Hippocampal formation (tissue), 2 donors: ENCODE measurements around the gene MED13L.
"Not testable (repeated sequence)": the region's sequence is repeated elsewhere in the genome, so short reads cannot be mapped to it uniquely, and the experiment has no call there.

Experiments
- DNase-seq, 2 donors: peaks; one replicate each; lab custom pipeline; 2025; lab: John Stamatoyannopoulos, UW

MED13L gene

DNA sequence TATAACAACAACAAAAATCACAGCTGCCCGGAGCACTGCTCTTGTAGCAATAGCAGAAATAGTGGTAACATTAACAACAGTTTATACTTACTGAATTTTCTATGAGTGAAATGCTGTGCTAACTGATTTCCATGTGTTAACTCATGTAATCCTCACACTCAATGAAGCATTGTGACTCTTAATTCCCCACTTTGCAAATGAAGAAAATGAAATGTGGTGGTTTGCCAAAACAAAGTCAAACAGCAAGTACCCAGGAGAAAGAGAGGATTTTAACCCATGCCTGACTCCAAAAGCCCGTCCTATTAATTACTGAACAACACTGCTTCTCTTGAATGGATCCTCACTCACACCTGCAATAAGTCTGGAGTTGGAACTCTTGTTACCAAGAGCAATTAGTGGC lies 123.5 kb downstream of the MED13L start:
- no peak for DNase-seq

DNA sequence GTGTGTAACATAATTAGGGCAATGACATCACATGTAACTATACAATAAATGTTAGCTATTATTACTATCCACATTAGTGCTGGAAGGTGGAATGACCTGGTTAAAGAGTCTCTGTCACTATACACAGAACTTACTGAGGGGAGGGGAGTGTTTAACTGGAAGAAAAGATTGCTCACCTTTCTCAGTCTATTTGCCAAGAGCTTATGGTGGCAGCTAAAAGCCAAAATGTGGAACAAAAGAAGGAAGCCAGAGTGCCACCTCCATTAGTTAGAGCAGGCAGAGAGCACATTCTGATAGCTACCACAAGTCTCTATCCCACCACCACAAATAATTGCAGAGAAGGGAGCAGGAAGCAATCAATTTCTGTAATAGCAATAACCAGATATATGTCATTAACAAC lies 124.4 kb downstream of the MED13L start:
- DNase-seq, result no peak

- no peak for DNase-seq
These were observed 125.2 kb downstream of the MED13L start for GRCh38 chr12:116152268-116152667.

GRCh38 chr12:116150452-116150851 lies 127.0 kb downstream of the MED13L start:
- no peak for DNase-seq

DNA sequence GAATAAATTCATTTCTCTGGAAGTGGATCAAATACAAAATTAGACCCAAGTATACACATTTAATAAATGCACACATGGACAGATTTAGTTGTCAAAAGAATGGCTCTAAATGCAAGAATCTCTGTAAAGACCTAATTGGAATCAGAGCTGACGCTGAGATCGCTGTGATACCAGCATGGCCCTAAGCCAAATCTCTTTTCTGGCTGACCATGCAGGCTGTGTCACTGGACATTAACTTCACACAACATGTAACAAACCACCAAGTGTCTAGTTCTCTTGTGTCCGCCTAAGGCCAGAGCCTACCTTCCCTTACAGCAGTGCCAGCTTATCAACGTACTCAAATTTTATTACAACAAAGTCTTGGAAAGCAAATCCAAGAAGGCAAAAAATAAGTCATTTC lies 127.5 kb downstream of the MED13L start:
- DNase-seq, result no peak

- DNase-seq, result no peak
These were observed 128.6 kb downstream of the MED13L start for GRCh38 chr12:116148844-116149243.

GRCh38 chr12:116146386-116146785 lies 131.1 kb downstream of the MED13L start:
- DNase-seq, result no peak

DNA sequence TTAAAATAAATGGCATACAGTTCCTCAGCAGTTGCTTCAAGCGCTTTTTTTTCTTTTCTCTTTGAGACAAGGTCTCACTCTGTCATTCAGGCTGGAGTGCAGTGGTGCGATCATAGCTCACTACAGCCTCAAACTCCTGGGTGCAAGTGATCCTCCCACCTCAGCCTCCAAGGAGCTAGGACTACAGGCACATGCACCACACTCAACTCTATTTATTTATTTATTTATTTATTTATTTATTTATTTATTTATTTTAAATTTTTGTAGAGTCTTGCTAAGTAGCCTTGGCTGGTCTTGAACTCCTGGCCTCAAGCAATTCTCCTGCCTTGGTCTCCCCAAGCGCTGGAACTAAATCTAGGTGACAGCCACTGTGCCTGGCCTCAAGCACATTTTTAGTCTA lies 132.0 kb downstream of the MED13L start:
- DNase-seq, result no peak

DNA sequence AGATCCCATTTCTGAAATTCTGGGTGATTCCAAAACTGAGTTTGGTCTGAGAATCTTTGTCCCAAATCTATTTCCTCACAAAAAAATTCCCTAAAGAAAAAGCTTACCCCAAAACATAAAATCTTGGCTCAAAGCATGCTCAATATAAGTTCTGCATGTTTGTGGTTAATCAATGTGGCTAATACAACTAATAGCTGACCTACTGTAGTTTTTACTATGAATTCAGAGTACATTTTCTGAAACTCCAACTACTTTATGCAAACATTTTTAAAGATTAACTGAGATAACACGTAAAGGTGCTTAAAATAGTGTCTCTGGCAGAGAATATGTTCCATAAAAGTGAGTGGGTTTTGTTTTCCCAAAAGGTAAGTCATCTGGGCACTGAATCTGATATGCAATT lies 133.1 kb downstream of the MED13L start:
- DNase-seq, result no peak

DNA sequence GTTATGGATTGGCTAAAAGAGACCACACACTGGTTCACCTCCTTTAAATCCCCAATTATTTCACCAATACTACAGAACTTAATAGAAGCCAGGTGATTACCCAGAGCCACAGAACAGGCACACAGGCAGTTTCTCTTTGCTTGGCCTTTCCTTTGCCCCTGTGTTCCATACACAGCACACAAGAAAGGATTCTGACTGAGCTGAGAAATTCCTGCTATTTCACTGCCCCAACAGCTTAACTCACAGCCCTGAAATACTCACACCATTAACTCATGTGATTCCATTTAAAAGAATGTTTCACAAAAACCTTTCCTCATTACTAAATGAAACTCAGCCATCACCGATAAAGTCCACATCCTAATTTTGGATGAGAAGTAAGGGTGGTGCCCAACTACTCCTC lies 133.6 kb downstream of the MED13L start:
- DNase-seq, result no peak

- no peak for DNase-seq
These were observed 134.3 kb downstream of the MED13L start for GRCh38 chr12:116142936-116143898.

DNA sequence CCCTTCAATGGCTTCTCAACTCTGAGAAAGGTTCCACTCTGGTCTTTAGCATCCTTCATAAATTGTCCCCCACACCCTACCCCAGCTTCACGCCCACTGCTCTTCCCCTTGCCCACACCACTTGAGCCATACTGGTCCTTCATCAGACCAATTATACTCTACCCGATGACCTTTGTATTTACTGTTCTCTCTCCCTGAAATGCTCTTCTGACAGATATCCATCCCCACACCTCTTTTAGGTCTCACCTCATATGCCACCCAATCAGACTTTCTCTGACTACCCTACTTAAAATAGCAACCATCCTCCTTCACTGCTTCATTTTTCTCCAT lies 135.7 kb downstream of the MED13L start:
- no peak for DNase-seq

DNA sequence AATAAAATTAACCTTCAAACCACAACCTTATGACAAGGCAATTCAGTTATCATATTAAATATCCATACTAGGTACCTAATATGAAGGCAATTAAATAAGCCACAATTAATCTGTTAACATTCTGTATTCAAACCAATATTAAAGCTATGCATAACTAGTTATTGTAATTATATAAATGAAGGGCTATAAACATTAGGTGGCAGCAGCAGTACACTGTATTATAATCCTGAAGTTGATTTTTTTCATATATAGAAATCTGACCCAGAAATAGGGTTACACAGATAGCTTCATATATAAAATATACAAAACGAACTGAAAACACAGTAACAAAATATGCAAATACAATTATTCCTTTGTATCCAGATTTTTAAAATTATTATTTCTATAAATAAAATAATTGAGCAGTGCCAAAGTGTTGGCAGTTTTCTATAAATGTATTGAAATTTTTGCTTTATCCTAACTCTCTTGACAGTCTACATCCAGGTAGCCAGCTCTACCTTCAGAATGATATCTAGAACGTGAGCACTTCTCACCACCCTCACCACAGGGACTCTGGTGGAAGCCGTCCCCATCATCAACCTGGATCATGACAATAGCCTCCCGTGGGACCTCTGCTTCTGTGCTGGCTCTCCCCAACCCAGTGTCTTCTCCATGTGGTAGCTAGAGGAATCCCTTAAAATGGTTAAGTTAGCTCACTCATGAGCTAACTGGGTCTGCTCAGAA lies 136.2 kb downstream of the MED13L start:
- DNase-seq, result peak in 1 of 2 donors; percentile 52

- no peak for DNase-seq
These were observed 137.0 kb downstream of the MED13L start for GRCh38 chr12:116140529-116140928.

DNA sequence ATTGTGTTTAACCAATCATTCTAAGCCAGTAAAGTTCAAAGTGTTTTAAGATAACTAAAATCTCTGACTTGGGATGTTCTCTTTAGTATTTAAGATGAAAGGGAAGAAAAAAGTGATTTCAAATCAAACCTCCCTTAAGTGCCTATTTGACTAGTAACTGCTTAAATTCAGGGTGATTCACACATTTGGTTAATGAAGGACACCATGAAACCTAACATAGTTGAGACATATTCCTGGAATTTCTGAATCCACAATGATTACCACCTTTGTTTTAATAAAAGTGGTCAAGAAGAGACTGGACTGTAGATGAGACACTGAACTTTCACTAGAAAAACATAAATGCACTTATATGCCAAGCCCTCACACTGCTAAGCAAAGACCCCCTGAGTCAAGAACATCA lies 138.7 kb downstream of the MED13L start:
- no peak for DNase-seq

DNA sequence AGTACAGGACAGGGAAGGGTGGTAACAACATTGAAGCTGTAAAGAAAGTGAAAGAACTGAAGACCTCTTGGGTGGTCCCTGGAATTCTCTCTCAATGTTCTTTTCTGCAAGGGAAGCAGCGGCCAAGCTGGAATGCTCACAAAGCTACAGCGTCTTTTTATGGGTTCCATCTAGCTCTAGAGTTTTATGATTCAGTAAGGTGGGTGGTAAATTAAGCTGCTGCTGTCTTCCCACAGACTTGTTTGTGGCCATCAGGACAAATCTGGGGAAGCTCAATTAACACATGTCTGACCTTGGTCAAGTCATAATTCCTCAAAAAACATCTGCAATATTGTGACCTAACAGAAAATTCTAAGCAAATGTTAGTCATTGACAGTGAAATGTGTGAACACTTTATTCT lies 139.1 kb downstream of the MED13L start:
- no peak for DNase-seq

DNA sequence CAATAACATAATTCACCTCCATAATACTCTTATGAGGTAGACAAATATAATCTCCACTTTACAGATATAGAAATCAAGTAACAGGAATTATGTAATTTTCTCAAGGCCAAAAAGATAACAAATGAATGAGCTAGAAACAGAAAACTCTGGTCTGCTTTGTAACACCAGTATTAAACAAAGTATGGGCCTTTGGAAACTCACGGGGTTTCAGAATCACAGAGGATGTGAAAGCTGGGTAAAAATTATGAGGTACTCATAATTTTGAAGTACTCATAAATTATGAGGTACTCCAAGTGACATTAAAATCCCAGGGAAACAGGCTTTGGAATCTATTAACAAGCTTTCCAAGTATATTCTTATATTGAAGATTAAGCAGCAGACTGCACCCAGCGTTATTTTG lies 140.2 kb downstream of the MED13L start:
- no peak for DNase-seq

DNA sequence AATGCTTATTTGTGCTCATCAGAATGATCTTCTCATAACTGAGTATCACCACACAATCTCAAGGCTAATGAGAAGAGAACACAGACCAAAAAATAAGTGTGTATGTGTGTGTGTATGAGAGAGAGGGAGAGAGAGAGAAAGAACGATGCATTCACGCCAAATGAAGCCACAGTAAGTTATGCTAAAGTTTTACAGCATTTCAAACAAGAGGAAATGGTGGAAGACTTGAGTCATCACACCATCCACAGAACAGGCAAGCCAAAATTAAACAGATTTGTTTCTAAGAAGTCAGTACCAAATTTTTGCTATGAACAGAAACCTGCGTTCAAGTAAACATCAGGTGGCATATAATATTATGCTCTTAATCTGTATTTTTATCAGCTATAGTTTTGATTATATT lies 141.2 kb downstream of the MED13L start:
- DNase-seq, result no peak

- no peak for DNase-seq
These were observed 142.1 kb downstream of the MED13L start for GRCh38 chr12:116135209-116135930.

- no peak for DNase-seq
These were observed 143.8 kb downstream of the MED13L start for GRCh38 chr12:116133636-116134214.

DNA sequence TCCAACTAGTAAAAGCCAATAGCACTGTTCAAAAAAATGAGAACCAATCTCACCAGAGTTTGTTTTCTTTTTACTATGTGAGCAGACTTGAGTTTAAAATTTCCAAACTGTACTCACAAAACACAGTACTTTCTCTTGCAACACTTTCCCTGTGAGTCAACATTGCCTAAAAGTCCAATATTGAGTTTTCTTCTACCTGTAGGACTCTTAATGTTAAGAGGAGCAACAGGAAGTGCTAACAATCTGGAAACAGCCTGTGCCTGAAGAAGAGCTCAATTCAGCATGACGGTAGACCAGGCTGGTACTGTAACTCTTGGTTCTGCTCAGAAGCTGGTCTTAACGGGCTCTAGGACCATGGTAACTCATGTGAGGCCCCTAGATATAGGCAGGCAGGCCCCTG lies 144.3 kb downstream of the MED13L start:
- no peak for DNase-seq

DNA sequence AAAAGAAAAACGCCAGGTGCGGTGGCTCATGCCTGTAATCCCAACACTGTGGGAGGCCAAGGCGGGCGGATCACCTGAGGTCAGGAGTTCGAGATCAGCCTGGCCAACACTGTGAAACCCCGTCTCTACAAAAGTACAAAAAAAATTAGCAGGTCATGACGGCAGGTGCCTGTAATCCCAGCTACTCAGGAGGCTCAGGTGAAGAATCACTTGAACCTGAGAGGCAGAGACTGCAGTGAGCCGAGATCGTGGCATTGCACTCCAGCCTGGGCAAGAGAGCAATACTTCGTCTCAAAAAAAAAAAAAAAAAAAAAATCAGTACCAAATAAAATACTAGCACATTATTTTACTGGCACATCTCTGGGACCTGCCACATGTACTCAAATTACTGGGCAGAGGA lies 145.5 kb downstream of the MED13L start:
- not testable (repeated sequence) for DNase-seq
